OCI-LY1 (cell line): ENCODE results near the gene TRIM23.

Source experiments
- H2AFZ ChIP-seq: fragments of 200-600 bp; sonication (generic), shearing (Covaris generic); 2 replicates; pipeline ENCODE4 v1.6.0; 2014; ENCODE audit warnings: antibody characterized with exemption, mild to moderate bottlenecking, low read length
- H3F3A ChIP-seq: fragments of 200-600 bp; sonication (generic), shearing (Covaris generic); 2 replicates; pipeline ENCODE4 v1.6.0; 2014; ENCODE audit warnings: mild to moderate bottlenecking, antibody characterized with exemption, low read length, moderate library complexity; ENCODE audit not compliant: insufficient read depth
- H3K27ac ChIP-seq: fragments of 200-600 bp; sonication (generic); 2 replicates; pipeline ENCODE4 v1.5.1; 2014; ENCODE audit warnings: low read length, mixed run types, mild to moderate bottlenecking, low read depth; ENCODE audit not compliant: poor library complexity, severe bottlenecking
- H3K27me3 ChIP-seq: fragments of 200-600 bp; sonication (generic); 2 replicates; pipeline ENCODE4 v1.6.0; 2014; ENCODE audit warnings: antibody characterized with exemption, mild to moderate bottlenecking, low read length, moderate library complexity; ENCODE audit not compliant: insufficient read depth
- H3K36me3 ChIP-seq: fragments of 200-600 bp; sonication (generic); 2 replicates; pipeline ENCODE4 v1.6.1; 2014; ENCODE audit warnings: mild to moderate bottlenecking, antibody characterized with exemption, low read length, moderate library complexity, mixed read lengths; ENCODE audit not compliant: insufficient read depth
- H3K4me1 ChIP-seq: fragments of 200-600 bp; sonication (generic); 2 replicates; pipeline ENCODE4 v1.5.1; 2014; ENCODE audit warnings: mild to moderate bottlenecking, low read length, moderate library complexity; ENCODE audit not compliant: insufficient read depth, severe bottlenecking
- H3K4me2 ChIP-seq: fragments of 200-600 bp; sonication (generic), shearing (Covaris generic); 2 replicates; pipeline ENCODE4 v1.6.1; 2014; ENCODE audit warnings: low read length
- H3K4me3 ChIP-seq: fragments of 200-600 bp; sonication (generic); 2 replicates; pipeline ENCODE4 v1.5.1; 2014; ENCODE audit warnings: low read length, low read depth, mild to moderate bottlenecking, mixed read lengths; ENCODE audit not compliant: poor library complexity, severe bottlenecking
- H3K79me2 ChIP-seq: fragments of 200-600 bp; shearing (Covaris generic); 2 replicates; pipeline ENCODE4 v1.6.1; 2016; ENCODE audit warnings: mixed run types, low read length, mixed read lengths; ENCODE audit not compliant: insufficient read depth
- H3K9ac ChIP-seq: fragments of 200-600 bp; sonication (generic), shearing (Covaris generic); 2 replicates; pipeline ENCODE4 v1.6.1; 2014; ENCODE audit warnings: mild to moderate bottlenecking, low read length, mixed read lengths
- H3K9me2 ChIP-seq: fragments of 200-600 bp; sonication (generic), shearing (Covaris generic); 2 replicates; pipeline ENCODE4 v1.6.1; 2014; ENCODE audit warnings: low read depth, mild to moderate bottlenecking, low read length, mixed read lengths
- H3K9me3 ChIP-seq: fragments of 200-600 bp; shearing (Covaris generic); 2 replicates; pipeline ENCODE4 v1.6.1; 2014; ENCODE audit warnings: low read length, mixed read lengths
- H4K20me1 ChIP-seq: fragments of 200-600 bp; sonication (generic), shearing (Covaris generic); 2 replicates; pipeline ENCODE4 v1.6.0; 2016; ENCODE audit warnings: mild to moderate bottlenecking, low read length; ENCODE audit not compliant: insufficient read depth
- EZH2 ChIP-seq: fragments of 200-600 bp; sonication (generic), shearing (Covaris generic); IDR thresholded peaks from 2 replicates; pipeline ENCODE4 v1.8.0; 2017; ENCODE audit warnings: borderline replicate concordance, mixed run types, mild to moderate bottlenecking, antibody characterized with exemption, low read length, moderate library complexity, mixed read lengths
- TF ChIP-seq, protein P1 (sequence below): fragments of 200-600 bp; sonication (generic), shearing (Covaris generic); IDR thresholded peaks from 2 replicates; pipeline ENCODE4 v1.5.1; 2017; ENCODE audit warnings: mild to moderate bottlenecking, antibody characterized with exemption, low read length, moderate library complexity, mixed read lengths

TRIM23 gene

DNA sequence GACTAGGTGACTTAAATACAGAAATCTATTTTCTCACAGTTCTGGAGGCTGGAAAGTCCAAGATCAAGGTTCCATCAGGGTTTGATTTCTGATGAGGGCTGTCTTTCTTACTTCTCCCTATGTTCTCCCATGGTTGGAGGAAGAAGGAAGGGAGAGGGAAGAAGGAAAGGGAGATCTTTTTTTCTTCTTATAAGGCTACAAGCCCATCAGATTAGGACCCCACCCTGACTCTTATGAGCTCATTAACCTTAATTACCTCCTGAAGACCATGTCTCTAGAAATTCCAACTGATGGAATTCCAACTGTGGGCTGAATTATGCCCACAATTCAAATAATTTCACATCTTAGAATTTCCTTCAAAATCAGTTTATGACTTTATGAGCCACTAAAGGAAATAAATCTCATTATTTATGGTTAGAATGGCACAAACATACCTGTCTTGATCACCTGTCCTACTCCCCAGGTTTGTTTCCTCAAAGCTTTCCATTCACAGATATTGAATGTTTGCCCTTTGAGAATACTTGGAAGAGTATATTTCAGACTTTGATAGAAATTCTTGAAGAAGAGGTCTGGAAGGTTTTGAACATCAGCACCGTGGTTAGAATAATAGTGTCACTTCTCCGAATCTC is 53.4 kb downstream of the TRIM23 start:
- Histone ChIP-seq H3K79me2 (no peaks in the 10 kb centered on the region), H3K27ac (no peak overlapping the region), H3K9me3 (no peaks in the 10 kb centered on the region), H3K9ac (no peak overlapping the region), H3K4me3 (no peak overlapping the region), H2AFZ (no peak overlapping the region), H3K36me3 (peaks cover 64% of the 10 kb centered on the region), H3K9me2 (no peaks in the 10 kb centered on the region), H3F3A (no peaks in the 10 kb centered on the region), H4K20me1 (no peaks in the 10 kb centered on the region), H3K4me1 (no peaks in the 10 kb centered on the region), H3K4me2 (no peak overlapping the region), H3K27me3 (no peaks in the 10 kb centered on the region)
- TF ChIP-seq EZH2, result no peak
- TF ChIP-seq, protein P1, sequence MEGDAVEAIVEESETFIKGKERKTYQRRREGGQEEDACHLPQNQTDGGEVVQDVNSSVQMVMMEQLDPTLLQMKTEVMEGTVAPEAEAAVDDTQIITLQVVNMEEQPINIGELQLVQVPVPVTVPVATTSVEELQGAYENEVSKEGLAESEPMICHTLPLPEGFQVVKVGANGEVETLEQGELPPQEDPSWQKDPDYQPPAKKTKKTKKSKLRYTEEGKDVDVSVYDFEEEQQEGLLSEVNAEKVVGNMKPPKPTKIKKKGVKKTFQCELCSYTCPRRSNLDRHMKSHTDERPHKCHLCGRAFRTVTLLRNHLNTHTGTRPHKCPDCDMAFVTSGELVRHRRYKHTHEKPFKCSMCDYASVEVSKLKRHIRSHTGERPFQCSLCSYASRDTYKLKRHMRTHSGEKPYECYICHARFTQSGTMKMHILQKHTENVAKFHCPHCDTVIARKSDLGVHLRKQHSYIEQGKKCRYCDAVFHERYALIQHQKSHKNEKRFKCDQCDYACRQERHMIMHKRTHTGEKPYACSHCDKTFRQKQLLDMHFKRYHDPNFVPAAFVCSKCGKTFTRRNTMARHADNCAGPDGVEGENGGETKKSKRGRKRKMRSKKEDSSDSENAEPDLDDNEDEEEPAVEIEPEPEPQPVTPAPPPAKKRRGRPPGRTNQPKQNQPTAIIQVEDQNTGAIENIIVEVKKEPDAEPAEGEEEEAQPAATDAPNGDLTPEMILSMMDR, result no peak

- TF ChIP-seq, protein P1, result no peak
- TF ChIP-seq EZH2, result no peak
- H3K27ac ChIP-seq, result no peak overlapping the region
- no peak overlapping the region for H3K9ac ChIP-seq
- H3F3A ChIP-seq, result no peaks in the 10 kb centered on the region
- no peaks in the 10 kb centered on the region for H3K27me3 ChIP-seq
- H2AFZ ChIP-seq, result no peak overlapping the region
- H3K9me2 ChIP-seq, result no peaks in the 10 kb centered on the region
- peaks cover 29% of the 10 kb centered on the region for H3K4me1 ChIP-seq
- no peaks in the 10 kb centered on the region for H3K9me3 ChIP-seq
- H3K4me3 ChIP-seq, result no peak overlapping the region
- peaks cover 42% of the 10 kb centered on the region for H3K36me3 ChIP-seq
- no peak overlapping the region for H3K4me2 ChIP-seq
- H4K20me1 ChIP-seq, result no peaks in the 10 kb centered on the region
- H3K79me2 ChIP-seq, result peaks cover 32% of the 10 kb centered on the region
Measured at GRCh38 chr5:65566505-65566904, 57.6 kb downstream of the TRIM23 start.

DNA sequence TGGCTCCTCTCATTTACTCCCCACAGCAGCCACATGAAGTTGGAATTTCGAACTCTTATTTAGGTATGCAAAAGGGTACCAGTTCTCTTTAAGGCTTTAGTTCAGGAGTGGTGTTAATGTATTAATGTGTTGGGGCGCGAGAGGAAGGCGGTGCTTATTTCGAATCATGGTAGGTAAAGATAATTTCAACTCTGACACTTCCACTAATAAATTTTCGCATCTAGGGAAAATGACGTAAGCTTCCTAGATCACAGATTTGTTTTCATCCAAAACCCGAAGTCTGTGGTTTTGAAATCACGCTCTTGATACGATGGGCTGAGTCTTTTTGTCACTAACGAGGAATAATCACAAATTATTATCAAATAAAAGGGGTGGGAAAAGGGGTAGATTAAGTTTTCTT is 60.4 kb downstream of the TRIM23 start:
- Histone ChIP-seq H2AFZ (0 out of 2 replicates have a peak overlapping the region, but pooled peaks have one; percentile 95), H3K27ac (peak overlapping the region; percentile 84), H3K4me1 (peaks cover 39% of the 10 kb centered on the region), H3K4me3 (peak overlapping the region; percentile 87), H3K9me2 (no peaks in the 10 kb centered on the region), H3K9me3 (no peaks in the 10 kb centered on the region), H3K4me2 (peak overlapping the region; percentile 92), H3K9ac (peak overlapping the region; percentile 92), H3F3A (no peaks in the 10 kb centered on the region), H3K79me2 (peaks cover 50% of the 10 kb centered on the region), H3K27me3 (no peaks in the 10 kb centered on the region), H3K36me3 (peaks cover 39% of the 10 kb centered on the region), H4K20me1 (no peaks in the 10 kb centered on the region)
- no peak for TF ChIP-seq EZH2
- TF ChIP-seq, protein P1, result no peak
